HG03521 (cell line): ENCODE measurements around the gene SLC25A15.
"Not testable (repeated sequence)": the region's sequence is repeated elsewhere in the genome, so short reads cannot be mapped to it uniquely, and the experiment has no call there.

Source experiments
- ATAC-seq: cut with Tn5 transposase; IDR thresholded peaks from one replicate; pipeline ENCODE4 v1.9.1; 2021; ENCODE audit warnings: mild to moderate bottlenecking, moderate library complexity; ENCODE audit not compliant: unreplicated experiment

Gene SLC25A15

DNA sequence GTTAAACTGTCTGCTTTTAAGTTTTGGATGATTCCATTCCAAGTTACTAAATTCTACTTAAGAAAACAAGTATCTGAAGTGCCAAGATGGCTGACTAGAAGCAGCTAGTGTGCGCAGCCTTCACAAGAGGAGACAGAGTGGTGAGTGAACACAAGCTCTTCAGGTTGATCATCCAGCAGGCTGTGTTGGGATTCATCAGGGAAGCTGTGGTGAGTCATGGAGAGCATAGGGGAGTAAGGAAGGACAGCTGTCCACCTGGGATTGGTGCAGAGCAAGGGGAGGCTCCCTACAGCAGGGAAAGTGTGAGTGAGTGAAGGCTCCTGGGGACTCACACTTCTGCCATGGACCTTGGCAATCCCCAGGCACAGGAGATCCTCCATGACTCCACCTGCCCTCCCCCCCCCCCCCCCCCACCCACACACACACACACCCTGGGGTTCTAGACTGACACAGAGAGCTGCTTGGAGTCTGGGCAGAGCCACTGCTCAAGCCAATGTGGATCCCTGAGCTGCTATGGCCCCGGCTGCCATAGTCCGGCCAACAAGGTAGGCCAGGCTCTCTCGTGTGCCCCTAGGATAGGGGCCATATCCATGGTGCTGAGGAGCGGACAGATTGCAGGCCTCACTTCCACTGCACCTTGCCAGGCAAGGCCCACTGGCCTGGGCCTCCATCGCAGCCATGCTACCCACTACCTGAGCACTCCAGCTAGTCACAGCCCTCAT is 23.5 kb downstream of the SLC25A15 start:
- ATAC-seq: no peak

DNA sequence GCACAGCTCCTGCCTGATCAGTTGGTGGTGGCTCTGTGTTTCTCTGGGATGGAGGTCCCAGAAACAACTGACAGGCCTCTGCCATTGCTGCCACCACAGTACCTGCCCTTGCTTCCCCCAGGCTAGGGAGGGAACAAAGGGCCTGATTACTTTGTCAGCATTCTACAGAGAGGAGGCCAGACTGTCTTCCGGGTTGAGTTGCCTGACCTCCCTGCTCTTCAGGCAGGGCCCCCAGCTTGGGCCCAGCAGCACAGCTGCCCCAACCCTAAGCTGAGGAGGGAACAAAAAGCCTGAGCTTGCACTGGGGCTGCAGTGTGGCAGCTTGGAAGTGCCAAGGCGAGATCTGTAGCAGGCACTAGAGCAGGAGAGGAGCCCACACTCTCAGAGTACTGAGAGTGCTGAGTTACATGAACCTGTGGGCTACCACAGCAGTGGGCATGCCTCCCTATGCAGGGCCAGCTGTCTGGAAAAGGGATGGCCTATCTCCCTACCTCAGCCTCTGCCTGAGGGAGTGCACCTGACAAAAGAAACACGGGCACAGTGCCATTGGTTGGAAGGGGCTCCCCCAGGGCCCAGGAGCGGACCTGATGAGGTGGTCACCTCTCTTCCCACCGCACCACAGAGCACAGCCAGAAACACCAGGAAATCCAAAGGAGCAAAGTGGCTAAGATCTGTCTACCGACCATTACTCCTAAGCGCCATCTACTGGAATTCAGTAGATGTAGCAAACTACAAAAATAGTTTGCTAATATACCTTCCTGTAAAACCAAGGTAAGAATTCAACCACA is 24.4 kb downstream of the SLC25A15 start:
- ATAC-seq: no peak

DNA sequence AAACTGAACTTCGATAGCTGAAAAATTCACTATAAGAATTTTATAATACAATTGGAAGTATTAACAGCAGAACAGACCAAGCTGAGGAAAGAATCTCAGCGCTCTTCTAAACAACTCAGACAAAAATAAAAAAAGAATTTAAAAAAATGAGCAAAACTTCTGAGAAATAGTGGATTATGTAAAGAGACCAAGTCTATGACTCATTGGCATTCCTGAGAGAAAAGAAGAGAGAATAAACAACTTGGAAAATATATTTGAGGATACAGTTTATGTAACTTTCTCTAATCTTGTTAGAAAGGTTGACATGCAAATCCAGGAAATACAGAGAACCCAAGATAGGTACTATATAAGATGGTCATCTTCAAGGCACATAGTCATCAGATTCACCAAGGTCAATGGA is 25.4 kb downstream of the SLC25A15 start:
- no peak for ATAC-seq

DNA sequence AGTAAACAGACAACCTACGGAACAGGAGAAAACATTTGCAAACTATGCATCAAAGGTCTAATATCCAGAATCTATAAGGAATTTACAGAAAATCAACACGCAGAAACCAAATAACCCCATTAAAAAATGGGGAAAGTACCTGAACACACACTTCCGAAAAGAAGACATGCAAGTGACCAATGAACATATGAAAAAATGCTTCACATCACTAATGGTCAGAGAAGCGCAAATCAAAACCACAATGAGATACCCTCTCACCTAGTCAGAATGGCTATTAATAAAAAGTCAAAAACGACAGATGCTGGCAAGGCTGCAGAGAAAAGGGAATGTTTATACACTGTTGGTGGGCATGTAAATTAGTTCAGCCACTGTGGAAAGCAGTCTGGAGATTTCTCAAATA is 29.5 kb downstream of the SLC25A15 start:
- ATAC-seq: no peak

DNA sequence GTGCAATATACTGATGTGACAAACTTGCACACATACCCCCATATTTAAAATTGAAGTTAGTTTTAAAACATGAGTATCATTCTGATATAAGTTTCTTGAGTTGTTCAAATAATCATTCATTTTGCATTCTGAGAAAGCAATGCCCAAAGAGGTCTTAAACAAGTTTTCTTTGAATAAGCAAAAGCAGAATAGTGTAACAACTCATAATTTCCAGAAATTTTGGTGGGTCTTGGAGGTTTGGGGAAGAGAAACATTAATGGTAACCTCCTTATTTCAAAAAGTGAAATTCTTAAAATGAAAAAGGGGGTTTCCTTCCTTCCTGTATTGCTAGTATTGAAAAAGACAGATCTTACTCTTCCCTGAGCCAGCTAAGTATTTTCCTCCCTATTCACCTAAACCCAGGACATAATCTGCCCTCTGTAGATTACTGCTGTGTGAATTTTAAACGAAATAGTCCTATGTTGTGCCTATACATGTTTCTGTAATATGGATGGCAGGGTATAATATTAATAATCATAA is 30.4 kb downstream of the SLC25A15 start:
- no peak for ATAC-seq

DNA sequence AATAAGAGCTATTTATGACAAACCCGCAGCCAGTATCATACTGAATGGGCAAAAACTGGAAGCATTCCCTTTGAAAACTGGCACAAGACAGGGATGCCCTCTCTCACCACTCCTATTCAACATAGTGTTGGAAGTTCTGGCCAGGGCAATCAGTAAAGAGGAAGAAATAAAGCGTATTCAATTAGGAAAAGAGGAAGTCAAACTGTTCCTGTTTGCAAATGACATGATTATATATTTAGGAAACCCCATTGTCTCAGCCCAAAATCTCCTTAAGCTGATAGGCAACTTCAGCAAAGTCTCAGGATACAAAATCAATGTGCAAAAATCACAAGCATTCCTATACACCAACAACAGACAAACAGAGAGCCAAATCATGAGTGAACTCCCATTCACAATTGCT is 50.3 kb downstream of the SLC25A15 start:
- not testable (repeated sequence) for ATAC-seq

DNA sequence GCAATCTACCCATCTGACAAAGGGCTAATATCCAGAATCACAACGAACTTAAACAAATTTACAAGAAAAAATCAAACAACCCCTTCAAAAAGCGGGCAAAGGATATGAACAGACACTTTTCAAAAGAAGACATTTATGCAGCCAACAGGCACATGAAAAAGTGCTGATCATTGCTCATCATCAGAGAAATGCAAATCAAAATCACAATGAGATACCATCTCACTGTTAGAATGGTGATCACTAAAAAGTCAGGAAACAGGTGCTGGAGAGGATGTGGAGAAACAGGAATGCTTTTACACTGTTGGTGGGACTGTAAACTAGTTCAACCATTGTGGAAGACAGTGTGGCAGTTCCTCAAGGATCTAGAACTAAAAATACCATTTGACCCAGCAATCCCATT is 51.5 kb downstream of the SLC25A15 start:
- not testable (repeated sequence) for ATAC-seq
